Stimulated activated CD8-positive, alpha-beta memory T cell treated with anti-CD3 and anti-CD28 coated beads, Interleukin-12 subunit alpha, Interleukin-12 subunit beta, amount 100 ng/mL, for 24 hours (primary cell): ENCODE measurements around the gene RIPK1.
"Not testable (repeated sequence)": the region's sequence is repeated elsewhere in the genome, so short reads cannot be mapped to it uniquely, and the experiment has no call there.

Source experiments
- DNase-seq: peaks from one replicate; pipeline ENCODE4 v3.0.0-alpha.2; 2020; ENCODE audit errors: extremely low read depth

The RIPK1 gene

GRCh38 chr6:3136292-3137011 is 68.2 kb downstream of the RIPK1 start:
- no peak for DNase-seq

GRCh38 chr6:3137057-3137777 is 68.9 kb downstream of the RIPK1 start:
- DNase-seq: no peak

GRCh38 chr6:3137873-3138272 is 69.6 kb downstream of the RIPK1 start:
- not testable (repeated sequence) for DNase-seq

- DNase-seq: no peak
Observed at GRCh38 chr6:3138341-3138740, 70.0 kb downstream of the RIPK1 start.

GRCh38 chr6:3139090-3139903 is 71.0 kb downstream of the RIPK1 start:
- DNase-seq: no peak

GRCh38 chr6:3140201-3140600 is 71.9 kb downstream of the RIPK1 start:
- no peak for DNase-seq

- DNase-seq: no peak
Observed at GRCh38 chr6:3142536-3142935, 74.2 kb downstream of the RIPK1 start.

- DNase-seq: no peak
Observed at GRCh38 chr6:3143158-3143557, 74.9 kb downstream of the RIPK1 start.

- no peak for DNase-seq
Observed at GRCh38 chr6:3144571-3144970, 76.3 kb downstream of the RIPK1 start.

- no peak for DNase-seq
Observed at GRCh38 chr6:3147914-3148757, 79.8 kb downstream of the RIPK1 start.

- DNase-seq: no peak
Observed at GRCh38 chr6:3151691-3152090, 83.4 kb downstream of the RIPK1 start.

- DNase-seq: no peak
Observed at GRCh38 chr6:3152689-3153088, 84.4 kb downstream of the RIPK1 start.

- not testable (repeated sequence) for DNase-seq
Observed at GRCh38 chr6:3155416-3155815, 87.1 kb downstream of the RIPK1 start.

GRCh38 chr6:3156184-3157130 is 88.2 kb downstream of the RIPK1 start:
- not testable (repeated sequence) for DNase-seq

- peak; percentile 47 for DNase-seq
Observed at GRCh38 chr6:3157131-3157933, 89.0 kb downstream of the RIPK1 start, which contains the start of gene TUBB2A. Gene TUBB2A, minus strand, starts transcription at chr6:3157544. Its CDS starts 81 bp downstream, at chr6:3157463.

GRCh38 chr6:3159805-3160781 is 91.8 kb downstream of the RIPK1 start:
- peak; percentile 19 for DNase-seq

- DNase-seq: no peak
Observed at GRCh38 chr6:3162067-3162497, 93.8 kb downstream of the RIPK1 start.
